H1 (cell line): Measurements from ENCODE around the gene MIOX. TPM values are rescaled to one million over a fixed set of nuclear protein-coding genes. Genes with fewer than 3 reads are reported as not detected.

ENCODE experiments used
- ATF3 ChIP-seq: IDR thresholded peaks from 2 replicates; pipeline ENCODE4 v1.6.1; 2011; ENCODE audit warnings: low read depth, mild to moderate bottlenecking, low read length; ENCODE audit not compliant: insufficient read depth
- BRCA1 ChIP-seq: IDR thresholded peaks from 2 replicates; pipeline ENCODE4 v1.6.1; 2012; ENCODE audit warnings: low read depth, low read length, improper control_type of control experiment
- CREB1 ChIP-seq: IDR thresholded peaks from 2 replicates; pipeline ENCODE4 v1.6.1; 2012; ENCODE audit warnings: inconsistent platforms
- MAFK ChIP-seq: IDR thresholded peaks from 2 replicates; pipeline ENCODE4 v1.6.1; 2012; ENCODE audit warnings: low read depth, mild to moderate bottlenecking, improper control_type of control experiment, low read length
- POU5F1 ChIP-seq: IDR thresholded peaks from 2 replicates; pipeline ENCODE4 v1.6.1; 2011; ENCODE audit warnings: low read depth, mild to moderate bottlenecking, low read length, moderate library complexity
- SIN3A ChIP-seq, 2 experiments: IDR thresholded peaks in 1 of 2; conservative IDR thresholded peaks in 1 of 2; 2 replicates each; pipeline ENCODE4 v1.6.1; 2011 to 2012; ENCODE audit warnings: low read length in 2 of 2, improper control_type of control experiment in 1 of 2, low read depth in 1 of 2, mild to moderate bottlenecking in 1 of 2
- TCF12 ChIP-seq: IDR thresholded peaks from 2 replicates; pipeline ENCODE4 v1.6.1; 2011; ENCODE audit warnings: low read depth, mild to moderate bottlenecking, low read length
- polyA plus RNA-seq, 7 experiments: library from polyadenylated mRNA; depleted of rRNA in 3 of 7; stranded (reverse) in 5 of 7; unstranded in 2 of 7; fragments of >200 nt in 5 of 7; fragments of 200-250 nt in 2 of 7; gene quantifications; 1 replicate in 5 of 7; 2 replicates in 1 of 7; 4 replicates in 1 of 7; pipeline versions ENCODE4 v1.2.1 to v1.2.3, GENCODE V29; 2011 to 2013; ENCODE audit warnings: missing spikeins in 2 of 7, mixed read lengths in 2 of 7
- total RNA-seq: library from RNA; stranded (reverse); fragmentation: NEBNext Ultra II Directional; extraction: Animal tissue kit (Norgen Biotek cat#: 25700); gene quantifications from 2 replicates; pipeline ENCODE4 v1.2.1, GENCODE V29; 2021

MIOX gene
- total and polyA plus RNA-seq, 2 of the 8 experiments (the other 6 are each of a cell fraction or from before 2014, with no cell fraction given) = 0.30 to 0.32 TPM

DNA sequence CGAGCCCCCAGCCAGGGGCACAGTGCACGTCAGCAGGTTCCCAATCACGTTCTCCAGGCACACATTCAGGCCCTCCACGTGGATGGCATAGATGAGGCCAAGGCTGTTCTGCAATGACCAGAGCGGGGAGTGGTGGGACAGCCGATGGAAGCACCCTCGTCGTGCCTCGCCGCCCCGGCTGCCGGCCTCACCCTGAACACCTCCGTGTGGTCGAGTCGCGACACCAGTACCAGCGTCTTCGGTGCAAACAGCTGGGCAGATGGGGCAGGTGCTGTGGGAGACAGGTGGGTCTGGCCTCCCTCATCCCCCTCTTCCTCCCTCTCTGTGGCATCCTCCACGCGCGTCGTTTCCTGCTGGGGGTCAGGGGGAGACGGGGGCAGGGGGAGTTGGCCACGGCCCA, 19.3 kb upstream of the MIOX start (continued):
- no peak for TF ChIP-seq TCF12
- no peak for TF ChIP-seq ATF3
- TF ChIP-seq SIN3A (conservative IDR thresholded peaks at IDR 0.05 in 1 of 2, IDR thresholded peaks at IDR 0.05 in 1 of 2; ENCODE audit: low read depth in 1 of 2, low read length in 2 of 2) = no peak
- TF ChIP-seq MAFK = no peak
- TF ChIP-seq POU5F1 = no peak
- TF ChIP-seq BRCA1 = no peak
- TF ChIP-seq CREB1 = no peak
- TF ChIP-seq, all 59 proteins: peak for 0
